Calu3 (cell line): ENCODE measurements around the gene CCNE1. TPM values are rescaled to one million over a fixed set of nuclear protein-coding genes. Genes with fewer than 3 reads are reported as not detected.
A peak's percentile ranks its signal among the peaks of the same experiment; 100 is the strongest.

Source experiments
- BruUV-seq: library from RNA; stranded (reverse); fragments of 400-500 nt; replicated peaks from 2 replicates; lab custom pipeline; 2021; lab: Mats Ljungman, UMichigan
- CTCF ChIA-PET: fragments of 300-600 bp; sonication (Branson Sonifier 250); formaldehyde crosslinking; loops from one replicate; lab custom pipeline; 2022; ENCODE audit warnings: antibody characterized with exemption; lab: Charles Lee
- DNase-seq: peaks from one replicate; pipeline ENCODE4 v3.0.0; 2022
- H3K27ac Mint-ChIP-seq: one replicate; pipeline ENCODE4 v1.8.0; 2022; ENCODE audit warnings: mixed read lengths; ENCODE audit not compliant: unreplicated experiment
- H3K27me3 Mint-ChIP-seq: one replicate; pipeline ENCODE4 v1.8.0; 2022; ENCODE audit warnings: mixed read lengths; ENCODE audit not compliant: unreplicated experiment
- H3K36me3 Mint-ChIP-seq: one replicate; pipeline ENCODE4 v1.8.0; 2022; ENCODE audit warnings: mild to moderate bottlenecking, moderate library complexity, mixed read lengths; ENCODE audit not compliant: insufficient read depth, unreplicated experiment
- H3K4me1 Mint-ChIP-seq: one replicate; pipeline ENCODE4 v1.8.0; 2022; ENCODE audit warnings: mild to moderate bottlenecking, low read depth, mixed read lengths; ENCODE audit not compliant: unreplicated experiment
- H3K4me3 Mint-ChIP-seq: one replicate; pipeline ENCODE4 v1.8.0; 2022; ENCODE audit warnings: mild to moderate bottlenecking, low read depth, moderate library complexity, mixed read lengths; ENCODE audit not compliant: unreplicated experiment
- H3K9me3 Mint-ChIP-seq: one replicate; pipeline ENCODE4 v1.8.0; 2022; ENCODE audit warnings: low read depth, mixed read lengths; ENCODE audit not compliant: unreplicated experiment
- CTCF ChIP-seq: fragments of 200-600 bp; IDR thresholded peaks from one replicate; pipeline ENCODE4 v1.8.0; 2022; ENCODE audit warnings: antibody characterized with exemption; ENCODE audit not compliant: unreplicated experiment
- intact Hi-C: fragments of 100-400 bp; cut with micrococcal nuclease; formaldehyde crosslinking; loops from one replicate; pipeline ENCODE4 v1.10.0; 2022; ENCODE audit not compliant: unreplicated experiment
- total RNA-seq: library from RNA; stranded (reverse); gene quantifications from 2 replicates; pipeline ENCODE4 v1.2.3, GENCODE V29; 2022

CCNE1 gene
- total RNA-seq, 1 experiment from 2014 or later, result 15.9 TPM

GRCh38 chr19:29783627-29784190 lies 28.1 kb upstream of the CCNE1 start:
- H3K36me3 Mint-ChIP-seq, result peaks cover 3% of the 10 kb centered on the region
- TF ChIP-seq CTCF, result no peak
- no peaks in the 10 kb centered on the region for H3K4me1 Mint-ChIP-seq
- no TSS peak for BruUV-seq
- CTCF ChIA-PET, result no interaction called here
- no peak for DNase-seq
- no peaks in the 10 kb centered on the region for H3K9me3 Mint-ChIP-seq
- no peak overlapping the region for H3K4me3 Mint-ChIP-seq
- H3K27ac Mint-ChIP-seq, result no peak overlapping the region
- H3K27me3 Mint-ChIP-seq, result peaks cover 72% of the 10 kb centered on the region
- intact Hi-C loops, result no loop called here

- H3K27ac Mint-ChIP-seq, result no peak overlapping the region
- peaks cover 3% of the 10 kb centered on the region for H3K36me3 Mint-ChIP-seq
- CTCF ChIA-PET, result no interaction called here
- TF ChIP-seq CTCF, result no peak
- H3K4me1 Mint-ChIP-seq, result no peaks in the 10 kb centered on the region
- BruUV-seq, result no TSS peak
- no peak for DNase-seq
- intact Hi-C loops, result no loop called here
- H3K27me3 Mint-ChIP-seq, result peaks cover 62% of the 10 kb centered on the region
- H3K9me3 Mint-ChIP-seq, result no peaks in the 10 kb centered on the region
- no peak overlapping the region for H3K4me3 Mint-ChIP-seq
These were observed 27.1 kb upstream of the CCNE1 start for GRCh38 chr19:29784598-29785223.

GRCh38 chr19:29785360-29785759 lies 26.4 kb upstream of the CCNE1 start:
- no peak for DNase-seq
- BruUV-seq, result no TSS peak
- no peaks in the 10 kb centered on the region for H3K4me1 Mint-ChIP-seq
- peaks cover 56% of the 10 kb centered on the region for H3K27me3 Mint-ChIP-seq
- intact Hi-C loops, result no loop called here
- H3K9me3 Mint-ChIP-seq, result no peaks in the 10 kb centered on the region
- no peak overlapping the region for H3K27ac Mint-ChIP-seq
- no peak for TF ChIP-seq CTCF
- peaks cover 3% of the 10 kb centered on the region for H3K36me3 Mint-ChIP-seq
- no peak overlapping the region for H3K4me3 Mint-ChIP-seq
- CTCF ChIA-PET, result no interaction called here

DNA sequence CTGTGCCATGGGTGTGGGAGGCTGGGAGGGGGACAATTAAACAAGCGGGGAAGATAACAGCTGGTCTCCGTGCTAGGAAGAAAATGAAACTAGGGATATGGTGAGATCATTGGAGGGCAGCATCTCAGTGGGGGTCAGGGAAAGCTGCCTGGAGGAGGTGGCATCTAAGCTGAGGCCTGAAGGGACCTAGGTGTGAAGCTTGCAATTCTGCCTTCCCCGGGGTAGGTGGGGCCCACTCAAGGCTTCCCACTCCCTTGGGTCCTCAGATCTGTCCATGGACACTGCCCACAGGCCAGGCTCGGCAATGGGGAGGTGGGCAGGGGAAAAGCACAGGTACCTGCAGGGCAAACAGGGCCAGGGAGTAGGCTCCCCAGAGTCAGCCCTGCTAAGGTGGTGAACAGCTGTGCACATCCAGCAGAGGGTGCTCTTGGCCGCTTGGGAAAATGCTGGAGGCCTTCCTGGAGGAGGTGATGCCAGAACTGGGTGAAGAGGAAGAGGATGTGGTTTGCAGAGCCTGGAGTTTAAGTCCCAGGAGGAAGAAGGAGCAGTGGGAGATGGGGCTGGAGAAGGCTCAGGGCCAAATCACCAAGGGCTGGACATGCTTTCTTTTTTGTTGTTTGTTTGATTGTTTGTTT lies 25.7 kb upstream of the CCNE1 start:
- H3K36me3 Mint-ChIP-seq, result peaks cover 3% of the 10 kb centered on the region
- no peaks in the 10 kb centered on the region for H3K4me1 Mint-ChIP-seq
- no peaks in the 10 kb centered on the region for H3K9me3 Mint-ChIP-seq
- H3K27me3 Mint-ChIP-seq, result peaks cover 49% of the 10 kb centered on the region
- no peak for TF ChIP-seq CTCF
- H3K27ac Mint-ChIP-seq, result no peak overlapping the region
- intact Hi-C loops, result no loop called here
- BruUV-seq, result no TSS peak
- peak; percentile 24 for DNase-seq
- H3K4me3 Mint-ChIP-seq, result no peak overlapping the region
- CTCF ChIA-PET, result no interaction called here
